GM19455 (cell line): ENCODE data around the gene TTC4.

Source experiments
- ATAC-seq: cut with Tn5 transposase; IDR thresholded peaks from one replicate; pipeline ENCODE4 v1.9.1; 2021; ENCODE audit not compliant: unreplicated experiment

Gene TTC4

GRCh38 chr1:54777431-54777830 is 61.8 kb downstream of the TTC4 start:
- ATAC-seq = no peak

GRCh38 chr1:54781023-54781723 is 65.5 kb downstream of the TTC4 start:
- ATAC-seq = no peak

GRCh38 chr1:54782156-54782555 is 66.5 kb downstream of the TTC4 start:
- no peak for ATAC-seq

GRCh38 chr1:54782588-54782987 is 66.9 kb downstream of the TTC4 start:
- ATAC-seq = no peak

GRCh38 chr1:54784066-54784465 is 68.4 kb downstream of the TTC4 start:
- ATAC-seq = no peak

- no peak for ATAC-seq
Observed at GRCh38 chr1:54786778-54787177, 71.1 kb downstream of the TTC4 start.

- no peak for ATAC-seq
Observed at GRCh38 chr1:54787604-54788003, 71.9 kb downstream of the TTC4 start.

- no peak for ATAC-seq
Observed at GRCh38 chr1:54788459-54788858, 72.8 kb downstream of the TTC4 start.

GRCh38 chr1:54791880-54792522 is 76.3 kb downstream of the TTC4 start:
- no peak for ATAC-seq
